AG10803 (cell line): Measurements from ENCODE around the gene NCKIPSD.

Source experiments
- DNase-seq: peaks from one replicate; pipeline ENCODE4 v3.0.0; 2010; ENCODE audit warnings: low read depth
- H3K4me3 ChIP-seq: 2 replicates; pipeline ENCODE4 v1.5.1; 2011; ENCODE audit warnings: mild to moderate bottlenecking, low read length, control low read depth
- CTCF ChIP-seq: conservative IDR thresholded peaks from 2 replicates; pipeline ENCODE4 v1.5.1; 2011; ENCODE audit warnings: mild to moderate bottlenecking, low read length, control low read depth, inconsistent platforms

Gene NCKIPSD

GRCh38 chr3:48639944-48640606 lies 45.6 kb downstream of the NCKIPSD start:
- no peak overlapping the region for H3K4me3 ChIP-seq
- no peak for TF ChIP-seq CTCF
- DNase-seq = no peak

- DNase-seq = no peak
- H3K4me3 ChIP-seq = no peak overlapping the region
- no peak for TF ChIP-seq CTCF
Observed at GRCh38 chr3:48637305-48637704, 48.4 kb downstream of the NCKIPSD start.

GRCh38 chr3:48636149-48636655 lies 49.5 kb downstream of the NCKIPSD start:
- H3K4me3 ChIP-seq = peak overlapping the region; percentile 84
- DNase-seq = no peak
- TF ChIP-seq CTCF = no peak

- peak; percentile 94 for DNase-seq
- peak; percentile 63 for TF ChIP-seq CTCF
- peak within 1 kb of the TSS; percentile 84 for H3K4me3 ChIP-seq
Observed at GRCh38 chr3:48635222-48636021, 50.3 kb downstream of the NCKIPSD start, which contains the start of gene SLC26A6. Gene SLC26A6 (minus strand): TSS chr3:48635461. CDS start chr3:48635393, 68 bp downstream.

- no peak; the same call in 1 of the 2 replicates for TF ChIP-seq CTCF
- H3K4me3 ChIP-seq = peak overlapping the region; percentile 84
- DNase-seq = peak; percentile 48
Observed at GRCh38 chr3:48634661-48635221, 51.0 kb downstream of the NCKIPSD start.

GRCh38 chr3:48633743-48634142 lies 52.0 kb downstream of the NCKIPSD start:
- H3K4me3 ChIP-seq = peak overlapping the region; percentile 84; the same call in 1 of the 2 replicates
- no peak for DNase-seq
- TF ChIP-seq CTCF = no peak
